SU-DHL-6 (cell line): ENCODE data around the gene SAP25.

ENCODE experiments used
- EZH2phosphoT487 ChIP-seq: fragments of 200-600 bp; sonication (generic), shearing (Covaris generic); conservative IDR thresholded peaks from 2 replicates; pipeline ENCODE4 v1.6.1; 2018; ENCODE audit warnings: mild to moderate bottlenecking, antibody characterized with exemption, low read length, moderate library complexity, mixed read lengths
- TF ChIP-seq, protein P1 (sequence below): fragments of 200-600 bp; sonication (generic); IDR thresholded peaks from one replicate; pipeline ENCODE4 v1.5.1; 2017; ENCODE audit warnings: antibody characterized with exemption, mild to moderate bottlenecking, low read length, moderate library complexity; ENCODE audit not compliant: insufficient read depth, poor library complexity, severe bottlenecking

DNA sequence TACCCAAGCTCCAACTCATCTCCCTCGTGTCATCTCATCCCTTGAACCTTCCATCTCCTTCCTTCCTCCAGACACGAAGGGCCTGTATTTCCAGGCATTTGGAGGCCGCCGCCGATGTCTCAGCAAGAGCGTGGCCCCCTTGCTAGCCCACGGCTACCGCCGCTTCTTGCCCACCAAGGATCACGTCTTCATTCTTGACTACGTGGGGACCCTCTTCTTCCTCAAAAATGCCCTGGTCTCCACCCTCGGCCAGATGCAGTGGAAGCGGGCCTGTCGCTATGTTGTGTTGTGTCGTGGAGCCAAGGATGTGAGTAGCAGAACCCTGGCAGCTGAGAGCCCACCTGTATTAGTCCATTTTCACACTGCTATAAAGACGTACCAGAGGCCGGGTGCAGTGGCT is 17.9 kb upstream of the SAP25 start:
- TF ChIP-seq, protein P1, sequence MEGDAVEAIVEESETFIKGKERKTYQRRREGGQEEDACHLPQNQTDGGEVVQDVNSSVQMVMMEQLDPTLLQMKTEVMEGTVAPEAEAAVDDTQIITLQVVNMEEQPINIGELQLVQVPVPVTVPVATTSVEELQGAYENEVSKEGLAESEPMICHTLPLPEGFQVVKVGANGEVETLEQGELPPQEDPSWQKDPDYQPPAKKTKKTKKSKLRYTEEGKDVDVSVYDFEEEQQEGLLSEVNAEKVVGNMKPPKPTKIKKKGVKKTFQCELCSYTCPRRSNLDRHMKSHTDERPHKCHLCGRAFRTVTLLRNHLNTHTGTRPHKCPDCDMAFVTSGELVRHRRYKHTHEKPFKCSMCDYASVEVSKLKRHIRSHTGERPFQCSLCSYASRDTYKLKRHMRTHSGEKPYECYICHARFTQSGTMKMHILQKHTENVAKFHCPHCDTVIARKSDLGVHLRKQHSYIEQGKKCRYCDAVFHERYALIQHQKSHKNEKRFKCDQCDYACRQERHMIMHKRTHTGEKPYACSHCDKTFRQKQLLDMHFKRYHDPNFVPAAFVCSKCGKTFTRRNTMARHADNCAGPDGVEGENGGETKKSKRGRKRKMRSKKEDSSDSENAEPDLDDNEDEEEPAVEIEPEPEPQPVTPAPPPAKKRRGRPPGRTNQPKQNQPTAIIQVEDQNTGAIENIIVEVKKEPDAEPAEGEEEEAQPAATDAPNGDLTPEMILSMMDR = no peak
- TF ChIP-seq EZH2phosphoT487 = no peak
